ENCODE results near the gene ZNF330. TPM values are rescaled to one million over a fixed set of nuclear protein-coding genes. Genes with fewer than 3 reads are reported as not detected.

Gene ZNF330
- total and polyA plus RNA-seq, 2 experiments from 2014 or later, result 32.3 to 38.9 TPM

DNA sequence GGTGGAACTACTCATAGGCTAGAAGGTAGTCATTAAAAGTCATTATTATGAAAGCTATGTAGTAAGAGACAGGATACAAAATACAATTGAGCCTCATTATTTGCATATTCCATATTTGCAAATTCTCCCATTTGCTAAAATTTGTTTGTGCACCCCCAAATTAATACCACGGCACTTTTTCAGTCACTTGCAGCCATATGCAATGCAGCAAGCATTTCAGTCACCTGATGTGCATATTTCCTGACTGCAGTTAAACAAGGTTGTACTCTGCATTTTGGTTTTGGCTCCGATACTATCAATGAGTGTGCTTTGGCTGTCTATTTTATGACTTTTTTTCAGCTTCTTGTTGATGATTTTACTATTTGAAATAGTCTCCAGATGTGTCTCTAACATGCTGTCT lies 62.9 kb downstream of the ZNF330 start (continued):
- TF ChIP-seq, protein P1, sequence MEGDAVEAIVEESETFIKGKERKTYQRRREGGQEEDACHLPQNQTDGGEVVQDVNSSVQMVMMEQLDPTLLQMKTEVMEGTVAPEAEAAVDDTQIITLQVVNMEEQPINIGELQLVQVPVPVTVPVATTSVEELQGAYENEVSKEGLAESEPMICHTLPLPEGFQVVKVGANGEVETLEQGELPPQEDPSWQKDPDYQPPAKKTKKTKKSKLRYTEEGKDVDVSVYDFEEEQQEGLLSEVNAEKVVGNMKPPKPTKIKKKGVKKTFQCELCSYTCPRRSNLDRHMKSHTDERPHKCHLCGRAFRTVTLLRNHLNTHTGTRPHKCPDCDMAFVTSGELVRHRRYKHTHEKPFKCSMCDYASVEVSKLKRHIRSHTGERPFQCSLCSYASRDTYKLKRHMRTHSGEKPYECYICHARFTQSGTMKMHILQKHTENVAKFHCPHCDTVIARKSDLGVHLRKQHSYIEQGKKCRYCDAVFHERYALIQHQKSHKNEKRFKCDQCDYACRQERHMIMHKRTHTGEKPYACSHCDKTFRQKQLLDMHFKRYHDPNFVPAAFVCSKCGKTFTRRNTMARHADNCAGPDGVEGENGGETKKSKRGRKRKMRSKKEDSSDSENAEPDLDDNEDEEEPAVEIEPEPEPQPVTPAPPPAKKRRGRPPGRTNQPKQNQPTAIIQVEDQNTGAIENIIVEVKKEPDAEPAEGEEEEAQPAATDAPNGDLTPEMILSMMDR (conservative IDR thresholded peaks at IDR 0.05; ENCODE audit: low read depth in 2 of 2), result no peak
- TF ChIP-seq, protein P2, sequence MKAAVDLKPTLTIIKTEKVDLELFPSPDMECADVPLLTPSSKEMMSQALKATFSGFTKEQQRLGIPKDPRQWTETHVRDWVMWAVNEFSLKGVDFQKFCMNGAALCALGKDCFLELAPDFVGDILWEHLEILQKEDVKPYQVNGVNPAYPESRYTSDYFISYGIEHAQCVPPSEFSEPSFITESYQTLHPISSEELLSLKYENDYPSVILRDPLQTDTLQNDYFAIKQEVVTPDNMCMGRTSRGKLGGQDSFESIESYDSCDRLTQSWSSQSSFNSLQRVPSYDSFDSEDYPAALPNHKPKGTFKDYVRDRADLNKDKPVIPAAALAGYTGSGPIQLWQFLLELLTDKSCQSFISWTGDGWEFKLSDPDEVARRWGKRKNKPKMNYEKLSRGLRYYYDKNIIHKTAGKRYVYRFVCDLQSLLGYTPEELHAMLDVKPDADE (IDR thresholded peaks at IDR 0.05), result no peak

Other genes starting within 250 kb of the ZNF330 start
- 5.2 and 6.1 TPM in 2 replicates for gene RNF150, start 87.4 kb upstream of the ZNF330 start, total RNA-seq (2014; rRNA removed; shearing (Covaris generic))
- gene RNF150, start 87.4 kb upstream of the ZNF330 start, polyA plus RNA-seq (2016; fragmentation: Nextera tagmentation; extraction: Ambion mirVana), result 1.2 and 1.3 TPM in 2 replicates